Fibroblast of skin of back (primary cell): ENCODE data around the gene FSD2.
A peak's percentile ranks its signal among the peaks of the same experiment; 100 is the strongest.

ENCODE experiments used
- DNase-seq: peaks from one replicate; pipeline ENCODE4 v3.0.0-alpha.2; 2013

Gene FSD2

DNA sequence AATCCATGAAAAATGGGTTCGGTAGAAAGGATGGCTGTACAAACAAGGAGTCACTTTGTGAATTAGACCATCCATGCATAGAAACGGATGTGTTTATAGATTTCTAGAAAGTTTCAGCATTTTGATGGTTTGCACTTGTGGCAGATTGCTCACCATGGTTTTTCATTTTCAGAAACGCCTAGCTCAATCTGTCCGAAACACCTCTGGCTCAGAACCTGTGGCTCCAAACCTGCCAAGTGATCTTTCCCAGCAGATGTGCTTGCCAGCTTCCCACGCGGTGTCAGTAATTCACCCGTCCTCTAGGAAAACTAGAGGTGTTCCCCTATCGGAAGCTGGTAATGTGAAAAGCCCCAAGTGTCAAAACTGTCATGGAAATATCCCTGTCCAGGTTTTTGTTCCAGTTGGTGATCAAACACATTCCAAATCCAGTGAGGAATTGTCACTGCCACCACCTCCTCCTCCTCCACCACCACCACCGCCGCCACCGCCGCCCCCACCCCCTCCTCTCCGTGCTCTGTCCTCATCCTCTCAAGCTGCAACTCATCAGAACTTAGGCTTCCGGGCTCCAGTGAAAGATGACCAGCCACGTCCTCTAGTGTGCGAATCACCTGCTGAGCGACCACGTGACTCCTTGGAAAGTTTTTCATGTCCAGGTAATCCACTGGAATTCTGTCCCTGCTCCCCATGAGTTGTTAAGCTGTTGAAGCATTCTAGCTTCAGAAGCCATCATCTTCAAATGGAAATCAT is 24.7 kb upstream of the FSD2 start:
- no peak for DNase-seq

GRCh38 chr15:82829234-82829633 is 23.4 kb upstream of the FSD2 start:
- no peak for DNase-seq

- DNase-seq: no peak
Observed at GRCh38 chr15:82828075-82828474, 22.2 kb upstream of the FSD2 start.

- no peak for DNase-seq
Observed at GRCh38 chr15:82823049-82823448, 17.2 kb upstream of the FSD2 start.

DNA sequence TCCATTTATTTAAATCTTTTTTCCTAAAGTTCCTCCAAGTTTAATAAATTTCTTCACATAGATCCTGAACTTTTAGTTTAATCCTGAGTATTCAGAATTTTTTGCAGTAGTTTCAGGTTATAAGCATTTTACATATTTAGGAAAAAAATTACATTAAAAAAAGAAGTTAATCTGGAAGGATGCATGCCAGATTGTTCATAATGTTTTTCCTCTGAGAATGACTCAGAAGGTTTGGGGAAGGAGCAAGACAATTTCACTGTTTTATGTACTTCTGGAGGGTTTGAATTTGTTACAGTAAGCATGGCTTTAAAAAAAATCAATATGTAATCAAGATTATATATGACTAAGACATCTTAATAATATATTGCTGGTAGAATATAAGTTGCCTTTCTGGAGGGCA is 16.0 kb upstream of the FSD2 start:
- peak; percentile 33 for DNase-seq

GRCh38 chr15:82821396-82821795 is 15.5 kb upstream of the FSD2 start:
- DNase-seq: peak; percentile 67

- no peak for DNase-seq
Observed at GRCh38 chr15:82820128-82820527, 14.3 kb upstream of the FSD2 start.

DNA sequence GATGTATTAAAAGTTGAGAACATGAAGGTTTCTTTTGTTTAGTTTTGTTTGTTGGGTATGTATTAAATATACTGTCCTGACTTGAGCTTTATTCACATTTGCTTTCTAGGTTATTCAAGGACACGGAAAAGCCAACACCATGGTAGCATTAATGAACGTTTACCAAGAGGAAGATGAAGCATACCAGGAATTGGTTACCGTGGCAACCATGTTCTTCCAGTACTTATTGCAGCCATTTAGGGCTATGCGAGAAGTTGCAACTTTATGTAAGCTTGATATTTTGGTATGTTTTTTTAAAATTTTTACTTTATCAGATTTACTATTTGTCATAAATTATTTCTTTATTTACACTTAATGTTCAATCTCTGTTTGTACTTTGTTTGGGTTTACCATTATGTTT is 7.1 kb upstream of the FSD2 start:
- peak; percentile 12 for DNase-seq

DNA sequence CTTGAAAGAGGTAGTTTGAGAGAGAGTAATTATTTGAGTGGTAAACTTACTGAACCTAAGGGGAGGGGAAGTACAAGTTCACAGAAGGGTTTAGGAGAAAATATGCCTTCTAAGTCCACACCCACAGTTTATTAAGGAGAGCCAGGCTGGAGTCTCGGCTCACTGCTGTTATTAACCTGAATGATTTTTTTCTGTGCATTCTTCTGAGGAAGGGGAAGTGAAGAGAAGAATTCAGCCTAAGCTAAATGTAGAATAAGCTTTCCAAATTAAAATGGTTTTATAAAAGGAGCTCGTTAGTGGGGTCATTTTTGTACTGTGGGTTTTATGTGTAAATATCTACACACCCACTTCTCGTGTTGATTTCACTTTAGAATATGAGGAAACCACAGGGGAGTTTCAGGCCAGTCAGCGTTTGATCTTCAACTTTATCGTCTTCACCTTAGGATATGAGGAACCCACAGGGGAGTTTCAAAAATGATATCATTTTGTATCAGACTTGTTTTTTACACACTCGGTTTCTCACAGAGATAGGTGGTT is 5.1 kb upstream of the FSD2 start:
- no peak for DNase-seq

GRCh38 chr15:82810061-82810889 is 4.4 kb upstream of the FSD2 start:
- peak; percentile 77 for DNase-seq

- peak; percentile 99 for DNase-seq
Observed at GRCh38 chr15:82809308-82810060, 3.6 kb upstream of the FSD2 start, which contains the start of gene WHAMM. WHAMM (plus strand) TSS chr15:82809628; CDS start chr15:82809727, 99 bp downstream.

DNA sequence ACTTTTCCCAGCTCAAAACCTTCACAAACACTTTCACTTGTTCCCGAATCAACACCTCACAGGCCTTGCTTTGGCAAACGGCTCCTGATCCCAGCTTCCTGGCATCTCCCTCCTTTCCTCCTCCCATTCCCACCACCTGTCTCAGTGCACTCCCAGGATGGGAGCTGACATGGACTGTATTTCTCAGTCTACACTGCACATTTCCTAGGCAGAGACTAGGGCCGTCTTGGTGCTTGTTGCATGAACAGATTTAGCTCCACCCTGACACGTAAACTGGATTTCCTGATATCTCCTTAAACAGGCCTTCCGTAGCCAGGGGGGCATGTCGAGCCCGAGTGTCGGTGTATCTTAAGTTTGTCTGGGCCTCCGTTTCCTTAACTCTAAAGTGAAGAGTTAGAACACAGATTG is 2.8 kb upstream of the FSD2 start:
- no peak for DNase-seq

DNA sequence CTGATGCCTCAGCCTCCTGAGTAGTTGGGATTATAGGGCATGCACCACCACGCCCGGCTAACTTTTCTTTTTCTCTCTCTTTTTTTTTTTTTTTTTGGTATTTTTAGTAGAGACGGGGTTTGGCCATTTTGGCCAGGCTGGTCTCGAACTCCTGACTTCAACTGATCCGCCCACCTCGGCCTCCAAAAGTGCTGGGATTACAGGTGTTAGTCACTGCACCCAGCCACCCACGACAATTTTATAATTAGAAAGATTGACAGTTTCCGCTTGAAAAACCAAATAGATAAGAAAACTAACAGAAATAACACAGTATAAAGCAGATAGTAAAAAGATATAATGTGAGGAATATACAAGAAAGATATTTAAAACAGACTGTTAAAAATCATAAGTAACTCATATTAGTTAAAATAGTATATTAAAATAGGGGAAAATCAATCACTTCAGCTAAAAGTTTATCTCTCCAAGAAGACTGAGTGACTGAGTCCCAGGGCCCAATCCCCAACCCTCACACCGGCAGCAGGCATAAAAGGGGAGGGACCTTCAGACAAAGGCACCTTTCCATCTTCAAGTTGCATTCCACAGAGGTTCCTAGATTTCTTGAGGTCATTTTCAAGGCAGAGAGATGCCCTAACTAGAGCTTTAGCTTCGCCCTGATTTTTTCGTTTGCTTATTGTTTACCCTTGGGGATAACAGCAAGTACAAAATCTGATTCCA is 2.2 kb upstream of the FSD2 start:
- no peak for DNase-seq

- DNase-seq: peak; percentile 35
Observed at GRCh38 chr15:82804575-82804949, 1.3 kb downstream of the FSD2 start.

DNA sequence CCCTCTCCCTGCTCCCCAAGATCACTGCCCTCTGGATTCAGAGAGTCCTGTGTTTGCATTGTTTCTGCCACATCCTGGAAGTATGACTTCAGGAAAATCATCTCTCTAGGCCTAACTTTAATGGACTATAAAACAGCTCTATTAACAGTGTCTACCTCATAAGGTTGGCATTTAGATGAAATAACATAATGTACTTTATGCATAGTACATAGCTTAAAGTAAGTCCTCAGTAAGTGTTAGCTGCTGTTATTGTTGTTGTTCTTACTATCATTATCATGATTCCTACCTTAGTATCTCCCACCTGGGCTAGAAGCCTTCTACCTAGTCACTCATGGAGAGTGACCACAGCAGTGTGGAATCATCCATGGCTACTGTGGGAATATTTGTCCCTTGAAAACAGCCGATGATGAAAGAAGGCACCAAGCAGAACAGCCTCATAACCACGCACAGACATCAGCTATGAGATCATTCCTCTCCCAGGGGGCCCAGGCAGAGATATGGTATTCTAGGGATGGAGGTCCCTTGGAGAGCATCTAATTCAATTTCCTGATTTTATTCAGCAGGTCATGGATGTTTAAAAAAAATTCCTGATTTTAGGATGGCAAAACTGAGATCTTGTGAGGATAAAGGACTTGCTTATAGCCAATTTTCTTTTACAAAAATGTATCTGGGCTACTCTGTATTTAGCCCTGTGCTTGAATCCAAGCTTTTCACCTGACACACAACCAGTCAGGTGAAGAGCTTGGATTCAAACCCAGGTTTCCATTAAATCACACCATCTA is 1.9 kb downstream of the FSD2 start:
- peak; percentile 68 for DNase-seq

- no peak for DNase-seq
Observed at GRCh38 chr15:82802497-82802896, 3.4 kb downstream of the FSD2 start.

- no peak for DNase-seq
Observed at GRCh38 chr15:82799183-82799841, 6.6 kb downstream of the FSD2 start.

DNA sequence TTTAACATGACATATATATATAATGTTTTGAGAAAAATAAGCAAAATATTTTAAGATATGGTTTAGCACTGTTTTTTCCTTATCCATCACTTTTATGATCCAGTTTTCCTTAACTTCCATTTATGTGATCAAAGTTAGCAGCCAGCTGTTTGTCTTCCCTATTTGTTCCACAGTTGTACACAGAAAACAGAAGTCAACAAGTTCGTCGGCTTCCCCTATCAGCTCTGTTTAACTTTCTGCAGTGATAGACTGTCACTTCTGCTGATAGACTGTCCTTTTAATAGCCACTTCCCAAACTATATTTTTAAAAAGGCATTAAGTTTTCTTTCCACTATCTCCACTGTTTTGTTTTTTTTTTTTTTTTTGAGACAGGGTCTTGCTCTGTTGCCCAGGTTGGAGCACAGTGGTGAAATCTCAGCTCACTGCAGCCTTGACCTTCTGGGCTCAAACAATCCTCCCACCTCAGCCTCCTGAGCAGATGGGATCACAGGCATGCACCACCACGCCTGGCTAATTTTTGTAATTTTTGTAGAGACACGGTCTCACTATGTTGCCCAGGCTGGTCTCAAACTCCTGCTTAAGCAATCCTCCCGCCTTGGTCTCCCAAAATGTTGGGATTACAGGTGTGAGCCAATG is 7.2 kb downstream of the FSD2 start:
- DNase-seq: no peak

DNA sequence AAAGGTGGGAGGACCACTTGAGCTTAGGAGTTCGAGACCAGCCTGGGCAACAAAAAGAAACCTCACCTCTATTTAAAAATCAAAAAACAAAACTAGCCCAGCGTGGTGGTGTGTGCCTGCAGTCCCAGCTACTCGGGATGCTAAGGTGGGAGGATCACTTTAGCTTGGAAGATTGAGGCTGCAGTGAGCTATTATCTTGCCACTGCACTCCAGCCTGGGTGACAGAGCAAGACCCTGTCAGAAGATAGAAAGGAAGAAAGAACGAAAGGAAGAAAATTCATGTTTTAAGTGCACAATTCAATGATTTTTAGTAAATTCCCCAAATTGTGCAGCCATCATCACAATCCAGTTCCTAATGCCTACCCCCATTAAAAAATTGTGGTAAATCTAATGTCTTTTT is 7.8 kb downstream of the FSD2 start:
- DNase-seq: no peak

GRCh38 chr15:82793737-82794136 is 12.1 kb downstream of the FSD2 start:
- DNase-seq: no peak
